NCI-H1417 (cell line): ENCODE results near the gene JAML.
"Not testable (repeated sequence)": the region's sequence is repeated elsewhere in the genome, so short reads cannot be mapped to it uniquely, and the experiment has no call there.

ENCODE experiments used
- DNase-seq, 3 experiments: peaks; one replicate each; lab custom pipeline; 2025; lab: John Stamatoyannopoulos, UW

Gene JAML

DNA sequence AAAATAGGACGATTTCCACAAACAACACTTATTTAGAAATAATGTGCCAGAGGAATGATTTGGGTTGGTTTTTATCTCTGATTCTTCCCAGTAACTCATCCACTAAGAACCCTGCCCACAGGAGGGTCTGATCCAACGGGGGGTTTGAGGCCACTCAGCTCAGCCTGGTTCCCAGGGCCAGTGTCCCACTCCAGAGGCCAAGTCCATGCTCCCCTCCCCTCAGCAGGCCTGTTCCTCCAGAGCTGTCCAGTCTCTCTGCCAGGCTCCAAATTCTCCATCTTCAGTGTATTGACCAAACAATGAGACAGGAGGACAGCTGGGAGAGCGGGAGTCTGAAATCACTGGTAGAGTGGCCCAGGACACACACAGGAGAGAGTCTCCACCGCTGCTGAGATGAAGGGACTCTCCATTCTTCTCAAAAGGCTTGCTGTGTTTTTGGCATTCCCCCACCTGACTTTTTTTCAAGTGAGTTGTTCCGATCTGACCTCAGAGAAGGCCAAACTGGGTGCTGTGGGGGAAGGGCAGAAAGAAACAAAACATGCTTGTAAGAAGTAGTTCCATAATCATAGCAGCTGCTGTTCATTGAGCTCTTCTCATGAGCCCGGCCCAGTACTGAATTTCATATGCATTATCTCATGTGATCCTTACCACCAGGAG lies 30.8 kb downstream of the JAML start:
- DNase-seq: peak in 1 of 3 experiments; percentile 44

DNA sequence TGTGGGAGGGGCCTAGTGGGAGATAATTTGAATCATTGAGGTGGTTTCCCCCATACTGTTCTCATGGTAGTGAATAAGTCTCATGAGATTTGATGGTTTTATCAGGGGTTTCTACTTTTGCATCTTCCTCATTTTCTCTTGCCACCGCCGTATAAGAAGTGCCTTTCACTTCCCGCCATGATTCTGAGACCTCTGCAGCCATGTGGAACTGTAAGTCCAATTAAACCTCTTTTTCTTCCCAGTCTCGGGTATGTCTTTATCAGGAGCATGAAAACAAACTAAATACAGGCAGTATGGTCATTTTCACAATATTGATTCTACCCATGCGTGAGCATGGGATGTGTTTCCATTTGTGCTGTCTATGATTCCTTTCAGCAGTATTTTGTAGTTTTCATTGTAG lies 32.0 kb downstream of the JAML start:
- not testable (repeated sequence) for DNase-seq

DNA sequence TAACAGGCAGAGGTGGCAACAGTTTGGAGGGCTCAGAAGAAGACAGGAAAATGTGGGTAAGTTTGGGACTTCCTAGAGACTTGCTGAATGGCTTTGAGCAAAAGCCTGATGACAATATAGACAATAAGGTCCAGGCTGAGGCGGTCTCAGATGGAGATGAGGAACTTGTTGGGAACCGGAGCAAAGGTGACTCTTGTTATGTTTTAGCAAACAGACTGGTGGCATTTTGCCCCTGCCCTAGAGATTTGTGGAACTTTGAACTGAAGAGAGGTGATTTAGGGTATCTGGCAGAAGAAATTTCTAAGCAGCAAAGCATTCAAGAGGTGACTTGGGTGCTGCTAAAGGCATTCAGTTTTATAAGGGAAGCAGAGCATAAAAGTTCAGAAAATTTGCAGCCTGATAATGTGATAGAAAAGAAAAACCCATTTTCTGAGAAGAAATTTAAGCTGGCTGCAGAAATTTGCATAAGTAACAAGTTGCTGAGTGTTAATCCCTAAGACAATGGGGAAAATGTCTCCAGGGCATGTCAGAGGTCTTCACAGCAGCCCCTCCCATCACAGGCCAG lies 33.8 kb downstream of the JAML start:
- DNase-seq: not testable (repeated sequence)

DNA sequence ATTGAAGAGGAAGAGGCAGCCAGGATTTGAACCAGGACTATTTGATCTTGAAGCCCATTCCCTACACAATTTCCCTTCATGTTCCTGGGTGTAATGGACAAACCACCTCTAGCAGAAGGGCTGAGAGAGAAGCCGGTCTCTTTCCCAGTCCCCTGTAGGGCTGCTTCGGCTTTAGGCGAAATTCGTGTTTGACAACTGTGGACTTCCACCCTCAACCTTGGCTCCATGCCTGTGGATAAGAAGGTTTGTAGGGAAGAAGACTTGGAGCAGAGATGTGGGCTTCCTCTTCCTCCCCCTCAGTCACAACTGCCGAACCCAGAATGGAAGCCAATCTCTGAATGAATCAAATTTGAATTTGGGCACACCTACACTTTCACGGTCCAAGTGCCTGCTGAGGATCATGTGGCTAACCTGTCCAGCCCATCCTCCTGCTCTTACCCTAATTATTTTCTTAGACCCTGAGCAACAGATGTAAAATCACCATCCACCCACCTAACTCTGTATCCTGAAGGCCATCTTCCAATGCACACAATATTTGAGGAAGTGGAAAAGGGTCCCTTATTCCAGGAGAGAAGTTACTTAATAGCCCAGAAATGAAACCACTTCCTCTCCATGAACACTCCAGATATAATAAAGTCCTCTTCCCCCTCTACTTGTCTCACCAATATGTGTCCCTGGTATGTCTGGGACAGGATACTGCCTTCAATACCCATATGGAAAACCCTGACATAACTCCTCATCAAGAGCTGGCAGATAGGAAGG lies 38.3 kb downstream of the JAML start:
- DNase-seq: no peak

DNA sequence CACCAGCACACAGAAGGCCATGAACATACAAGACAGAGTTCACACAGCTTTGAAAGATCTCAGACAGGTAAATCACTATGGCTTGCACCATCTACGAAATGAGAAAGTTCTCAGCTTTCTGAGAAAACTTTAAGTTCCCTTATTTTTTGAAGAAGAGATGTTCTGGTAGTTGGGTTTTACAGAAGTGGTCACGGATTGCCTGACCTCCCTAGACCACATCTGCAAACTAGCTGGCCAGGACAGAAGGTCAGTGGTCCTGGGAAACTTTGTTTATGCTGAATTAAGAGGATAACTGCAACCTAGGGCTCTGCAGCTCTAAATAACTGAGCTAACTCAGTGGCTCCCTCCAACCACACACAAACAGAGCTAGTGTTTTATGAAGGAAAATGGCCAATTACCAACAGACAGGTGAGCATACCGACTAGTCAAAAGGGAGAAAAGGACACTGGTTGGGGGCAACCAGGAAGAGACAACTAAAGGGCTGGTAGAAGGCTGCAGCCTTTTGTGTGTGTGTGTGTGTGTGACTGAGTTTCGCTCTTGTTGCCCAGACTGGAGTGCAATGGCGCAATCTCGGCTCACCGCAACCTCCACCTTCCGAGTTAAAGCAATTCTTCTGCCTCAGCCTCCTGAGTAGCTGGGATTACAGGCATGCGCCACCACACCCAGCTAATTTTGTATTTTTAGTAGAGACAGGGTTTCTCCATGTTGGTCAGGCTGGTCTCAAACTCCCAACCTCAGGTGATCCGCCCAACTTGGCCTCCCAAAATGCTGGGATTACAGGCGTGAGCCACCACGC lies 39.8 kb downstream of the JAML start:
- DNase-seq: no peak

DNA sequence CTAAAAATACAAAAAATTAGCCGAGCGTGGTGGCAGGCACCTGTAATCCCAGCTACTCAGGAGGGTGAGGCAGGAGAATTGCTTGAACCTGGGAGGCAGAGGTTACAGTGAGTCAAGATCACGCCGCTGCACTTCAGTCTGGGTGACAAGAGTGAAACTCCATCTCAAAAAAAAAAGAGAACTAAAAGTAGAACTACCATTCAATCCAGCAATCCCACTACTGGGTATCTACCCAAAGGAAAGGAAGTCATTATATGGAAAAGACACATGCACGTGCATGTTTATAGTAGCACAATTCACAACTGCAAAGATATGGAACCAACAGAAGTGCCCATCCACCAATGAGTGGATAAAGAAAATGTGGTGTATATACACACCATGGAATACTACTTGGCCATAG lies 41.1 kb downstream of the JAML start:
- DNase-seq: not testable (repeated sequence)

DNA sequence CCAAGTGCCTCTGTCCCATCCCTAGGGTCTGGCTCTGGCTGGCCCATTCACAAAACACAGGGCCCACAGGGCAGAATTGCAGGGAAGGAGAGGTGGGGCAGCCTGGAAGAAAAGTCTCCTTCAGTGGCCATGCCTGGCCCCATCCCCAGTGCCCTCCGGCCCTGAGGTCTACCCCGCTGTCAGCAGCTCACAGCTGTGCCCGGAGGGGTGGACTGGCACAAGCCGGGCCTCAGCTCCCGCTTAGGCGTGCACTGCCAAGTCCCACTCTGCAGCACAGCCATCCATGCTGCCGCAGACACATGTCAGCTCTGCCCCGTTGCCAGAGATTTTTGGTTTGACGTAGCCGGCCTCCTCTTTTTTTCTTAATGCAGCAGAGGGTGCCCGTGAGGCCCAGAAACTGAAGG lies 44.5 kb downstream of the JAML start:
- DNase-seq: no peak

DNA sequence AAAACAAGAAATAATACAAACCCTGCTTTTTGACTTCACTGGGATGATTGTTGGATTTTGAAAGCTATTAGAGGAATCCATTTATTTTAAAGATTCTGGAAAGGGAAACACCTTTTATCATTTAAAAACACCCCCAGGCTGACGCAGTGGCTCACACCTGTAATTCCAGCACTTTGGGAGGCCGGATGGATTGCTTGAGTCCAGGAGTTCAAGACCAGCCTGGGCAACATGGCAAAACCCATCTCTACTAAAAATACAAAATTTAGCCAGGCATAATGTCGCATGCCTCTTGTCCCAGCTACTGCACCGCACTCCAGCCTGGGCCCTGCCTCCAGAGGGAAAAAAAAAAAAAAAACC lies 48.1 kb downstream of the JAML start:
- no peak for DNase-seq

DNA sequence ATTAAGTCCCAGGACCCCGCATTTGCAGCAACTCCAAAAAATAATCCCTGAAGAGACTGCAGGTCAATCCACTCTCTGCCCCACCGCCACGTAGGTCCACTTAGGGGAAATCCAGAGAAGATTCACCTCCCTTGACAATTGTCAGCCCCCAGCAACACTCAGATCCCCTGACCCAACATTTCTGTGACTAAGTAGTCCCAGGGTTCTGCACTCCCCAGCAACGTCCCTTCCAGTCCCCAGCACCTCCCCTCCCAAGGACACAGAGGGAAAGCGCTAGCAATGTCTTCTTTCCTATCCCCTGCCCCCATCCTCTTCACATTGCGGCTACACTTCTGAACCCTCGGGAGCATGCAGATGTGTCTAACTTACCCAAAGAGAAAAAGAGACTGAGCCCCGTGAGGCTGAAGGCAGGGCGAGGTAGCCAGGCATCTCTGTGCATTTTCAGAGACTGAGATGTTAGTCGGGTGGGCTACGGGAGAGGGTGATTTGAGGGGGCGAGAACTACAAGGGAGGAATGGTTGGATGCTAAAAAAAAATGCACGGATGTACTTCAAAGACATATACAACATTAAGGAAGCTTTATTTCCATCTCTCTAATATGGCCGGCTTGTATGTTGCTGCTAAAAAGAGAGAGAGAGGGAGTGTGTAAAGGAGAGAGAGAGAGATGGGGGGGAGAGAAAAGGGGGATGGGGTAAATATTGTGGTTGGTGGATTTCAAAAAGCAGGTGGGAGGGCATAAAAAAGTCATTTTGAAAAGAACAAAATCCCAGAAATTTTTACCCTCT lies 48.6 kb downstream of the JAML start, which contains the start of gene SCN2B:
Gene SCN2B (minus strand): TSS at position 647 of the 785 bp plus-strand sequence. CDS start 208 bp downstream, at position 439.
- DNase-seq: peak in 1 of 3 experiments; percentile 14

DNA sequence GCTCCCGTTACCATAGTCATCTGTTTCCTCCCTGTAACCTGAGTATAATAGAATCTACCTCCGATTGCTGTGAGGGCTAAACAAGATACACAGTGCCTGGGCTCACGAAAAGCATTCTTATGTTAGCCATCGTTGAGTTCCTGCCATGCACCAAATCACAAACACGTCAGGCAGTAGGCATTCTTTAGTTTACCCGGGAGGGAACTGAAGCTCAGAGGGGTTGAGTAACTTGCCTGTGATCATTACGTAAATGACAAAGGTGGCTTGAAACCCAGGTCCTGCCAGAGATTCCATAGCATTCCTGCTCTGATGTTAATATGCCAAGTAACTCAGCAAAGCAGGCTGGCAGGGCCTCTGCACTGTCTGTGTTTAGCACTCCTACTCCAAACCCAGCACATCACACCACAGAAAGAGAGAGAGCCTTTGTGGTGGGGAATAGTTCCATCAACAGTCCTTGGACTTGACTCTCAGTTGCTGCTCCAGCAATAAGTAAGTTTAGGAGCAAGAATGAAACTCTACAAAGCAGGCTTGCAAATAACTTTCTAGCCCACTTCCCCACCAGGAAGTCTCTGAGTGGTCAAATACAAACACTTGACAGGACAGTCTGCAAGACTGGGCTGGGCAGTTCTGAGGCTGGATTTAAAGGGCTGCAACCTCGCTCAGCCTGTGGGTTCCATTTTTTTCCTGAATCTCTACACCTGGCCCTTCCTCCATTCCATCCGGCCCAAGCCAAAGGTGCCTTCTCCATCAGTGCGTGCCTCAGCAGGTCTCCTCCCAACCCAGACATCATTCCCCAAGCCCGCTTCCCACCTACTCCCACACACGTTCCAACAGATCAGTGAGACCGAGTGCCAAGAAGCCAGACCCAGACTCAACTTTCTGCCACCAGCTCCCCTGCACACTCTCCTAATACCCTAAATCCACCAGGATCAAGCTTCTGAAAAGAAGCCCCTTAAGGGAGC lies 49.5 kb downstream of the JAML start:
- DNase-seq: peak in 1 of 3 experiments; percentile 8

DNA sequence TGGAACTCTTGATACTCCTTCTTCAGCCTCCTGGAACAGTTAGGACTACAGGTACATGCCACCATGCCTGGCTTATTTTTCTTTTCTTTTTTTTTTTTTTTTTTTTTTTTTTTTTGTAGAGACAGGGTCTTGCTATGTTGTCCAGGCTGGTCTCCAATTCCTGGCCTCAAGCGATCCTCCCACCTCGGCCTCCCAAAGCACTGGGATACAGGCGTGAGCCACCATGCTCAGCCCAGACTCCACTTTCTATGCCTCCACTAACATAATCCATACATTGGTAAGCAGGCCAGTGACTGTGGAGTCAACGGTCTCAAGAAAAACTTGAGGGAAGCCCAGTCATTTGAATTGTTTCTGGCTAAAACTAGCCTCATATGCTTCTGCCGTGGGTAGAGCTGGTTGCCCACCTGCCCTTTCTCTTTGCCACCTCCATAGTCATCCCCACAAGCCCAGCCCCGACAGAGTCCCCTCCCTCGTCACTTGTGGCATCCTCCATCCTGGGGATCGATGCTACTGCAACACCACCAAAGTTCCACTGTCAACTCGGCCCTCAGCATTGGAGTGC lies 50.7 kb downstream of the JAML start:
- DNase-seq: no peak

DNA sequence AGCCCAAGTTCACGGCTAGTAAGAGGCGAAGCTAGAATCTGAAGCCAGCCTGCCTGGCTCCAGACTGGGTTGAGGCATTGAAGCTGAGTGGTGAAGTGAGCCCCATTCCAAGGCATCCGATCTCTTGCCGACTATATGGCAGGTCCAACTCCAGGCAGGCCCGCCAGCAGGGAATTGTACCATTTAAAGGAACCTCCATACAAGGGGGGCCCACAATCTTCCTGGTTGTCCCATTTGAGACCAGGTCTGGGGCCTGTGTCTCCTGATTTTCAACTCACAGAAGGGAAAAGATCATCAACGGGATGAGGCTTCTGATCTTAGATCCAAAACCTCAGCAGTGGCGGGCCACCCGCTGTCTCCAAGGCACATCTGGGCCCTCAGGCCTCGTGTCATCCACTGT lies 52.5 kb downstream of the JAML start:
- no peak for DNase-seq

DNA sequence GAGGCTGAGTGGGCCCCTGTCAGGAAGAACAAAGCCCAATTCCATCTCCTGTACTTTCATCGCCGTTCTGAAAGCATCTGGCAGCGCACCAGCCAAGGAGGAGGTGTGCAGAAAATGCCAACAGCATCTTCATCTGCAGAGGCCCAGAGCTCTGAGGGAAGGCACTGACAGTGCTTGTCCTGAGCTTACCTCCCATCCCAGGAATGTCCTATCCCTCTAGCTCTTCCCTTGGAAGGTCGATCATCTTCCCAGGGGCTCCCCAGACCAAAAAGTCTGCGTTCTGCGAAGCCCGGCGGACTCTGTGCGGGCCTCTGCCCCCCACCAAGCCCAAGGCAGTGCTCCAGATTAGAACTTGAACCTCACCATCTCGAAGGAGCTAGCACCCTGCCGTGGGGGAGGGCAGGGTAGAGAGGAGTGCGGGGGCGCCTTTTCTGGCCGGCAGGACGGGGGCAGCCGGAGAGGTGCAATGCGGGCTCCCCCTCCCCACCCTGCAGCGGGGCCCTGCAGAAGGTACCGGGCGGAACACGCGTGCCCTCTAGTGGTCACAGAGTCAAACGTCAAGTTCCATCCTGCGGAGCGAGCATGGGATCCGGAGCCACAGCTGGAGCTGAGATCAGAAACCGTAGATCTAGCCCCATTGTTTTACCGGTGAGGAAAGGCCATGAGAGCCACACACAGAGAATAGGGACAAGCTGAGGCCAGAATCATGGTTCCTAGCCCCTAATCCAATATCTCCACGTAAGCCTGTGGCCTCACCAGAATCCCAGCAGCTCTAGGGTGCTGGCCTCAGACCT lies 53.3 kb downstream of the JAML start:
- peak; percentile 71 to 91 (median 73) for DNase-seq

DNA sequence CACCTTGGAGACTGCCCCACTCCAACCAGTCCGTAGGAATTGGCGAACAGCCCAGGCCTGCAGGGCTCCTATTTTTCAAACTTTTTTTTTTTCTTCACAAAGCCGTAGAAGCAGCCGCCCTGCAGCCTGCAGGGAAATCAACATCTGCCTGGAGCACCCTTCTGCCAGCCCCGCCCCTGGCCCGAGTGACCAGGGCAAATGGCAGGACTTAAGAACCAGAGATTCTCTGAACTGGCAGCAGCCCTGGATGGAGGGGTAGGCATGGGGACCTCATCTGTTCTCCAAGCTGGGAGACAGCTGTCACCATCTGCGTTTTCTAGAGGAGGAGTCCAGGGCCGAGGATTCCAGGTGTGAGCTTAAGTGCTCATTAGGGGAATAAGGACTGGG lies 53.9 kb downstream of the JAML start:
- peak in 2 of 3 experiments; percentile 81 to 93 for DNase-seq

DNA sequence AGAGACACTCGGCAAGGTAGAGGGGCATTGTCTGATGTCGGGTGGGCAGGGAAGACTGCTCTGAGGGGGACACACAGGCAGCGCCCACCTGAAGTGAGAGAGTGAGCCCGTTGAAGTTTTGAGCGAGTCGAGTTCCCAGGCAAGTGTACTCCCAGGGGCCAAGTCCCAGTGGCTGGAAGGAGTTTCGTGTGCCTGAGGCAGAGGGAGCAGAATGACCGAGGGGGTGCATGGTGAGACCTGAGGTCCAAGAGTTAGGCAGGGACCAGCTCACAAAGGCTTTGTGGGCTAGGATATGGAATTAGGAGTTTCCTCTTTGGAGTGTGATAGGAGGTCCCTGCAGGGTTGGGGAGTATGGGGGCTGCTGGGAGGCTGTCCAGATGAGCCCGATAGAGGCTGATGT lies 54.6 kb downstream of the JAML start:
- no peak for DNase-seq

DNA sequence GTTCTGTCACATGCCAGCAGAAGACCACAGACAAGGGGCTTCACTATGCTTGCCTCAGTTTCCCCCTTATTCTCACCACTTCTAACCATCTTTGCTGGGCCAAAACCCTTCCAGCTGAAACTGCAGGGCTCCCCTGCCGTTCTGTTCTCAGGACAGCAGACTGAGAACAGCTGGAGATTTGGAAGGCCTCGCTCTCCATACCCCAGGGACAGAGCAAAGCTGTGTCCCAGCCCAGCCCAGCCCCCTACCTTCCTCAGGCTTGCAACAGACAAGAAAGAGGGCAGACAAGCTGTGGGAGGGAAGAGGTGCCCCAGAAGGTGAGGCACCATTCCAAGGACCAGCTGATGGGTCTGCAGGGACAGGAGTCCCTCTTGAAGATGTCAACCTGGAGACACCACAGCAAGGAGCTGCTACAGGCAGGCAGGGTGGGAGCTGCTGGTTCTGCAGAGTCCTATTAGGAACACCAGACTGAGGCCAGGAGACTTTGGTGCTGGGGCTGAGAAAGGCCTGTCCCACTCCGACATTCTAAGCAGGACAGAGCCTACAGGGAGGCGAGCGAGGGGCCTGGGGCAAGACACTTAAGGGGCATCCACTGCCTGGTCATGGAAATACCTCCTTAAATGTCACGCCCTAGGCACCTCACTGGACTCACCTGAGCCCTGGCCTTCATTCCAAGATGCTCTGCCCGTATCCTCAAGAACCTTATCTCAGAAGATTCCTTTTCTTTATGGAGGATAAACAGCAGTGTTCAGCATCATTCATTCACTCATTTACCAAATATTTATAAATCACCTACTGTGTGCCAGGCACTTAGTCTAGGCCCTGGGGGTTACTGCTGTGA lies 55.3 kb downstream of the JAML start:
- no peak for DNase-seq

DNA sequence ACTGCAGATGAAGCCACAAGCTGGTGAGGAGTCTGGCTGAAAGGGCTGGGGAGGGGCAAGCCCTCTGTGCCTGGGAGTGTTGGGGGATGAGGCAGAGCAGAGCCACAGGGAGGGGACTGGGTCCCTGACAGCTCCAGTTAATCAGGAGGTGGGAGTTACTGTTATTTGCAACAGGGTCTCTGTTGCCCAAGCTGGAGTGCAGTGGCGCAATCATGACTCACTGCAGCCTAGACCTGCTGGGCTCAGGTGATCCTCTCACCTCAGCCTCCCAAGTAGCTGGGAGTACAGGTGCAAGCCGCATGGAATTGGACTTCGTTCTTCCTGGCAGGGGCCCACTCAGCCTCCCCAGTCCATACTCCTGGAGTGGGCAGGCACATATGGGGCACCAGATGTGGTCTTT lies 56.1 kb downstream of the JAML start:
- DNase-seq: no peak

DNA sequence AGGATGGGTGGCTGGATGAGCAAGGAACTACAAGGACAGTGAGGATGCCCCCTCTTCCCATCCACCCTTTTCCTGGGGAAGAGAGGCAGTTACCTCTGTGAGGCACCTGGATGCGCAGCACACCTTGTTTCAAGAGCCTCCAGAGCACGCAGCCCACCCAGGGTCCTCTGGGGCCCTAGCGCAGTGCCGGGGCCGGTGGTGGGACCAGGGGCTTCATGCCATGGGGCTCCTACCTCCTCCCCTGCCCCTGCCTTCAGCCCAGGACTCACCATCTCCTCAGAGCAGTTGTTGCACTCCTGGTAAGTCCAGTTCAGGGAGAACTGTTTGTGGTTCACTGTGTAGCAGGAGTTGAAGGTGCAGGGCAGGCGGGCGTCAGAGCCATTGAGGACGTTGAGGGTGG lies 56.5 kb downstream of the JAML start:
- DNase-seq: no peak
